OCI-LY3 (cell line): ENCODE results near the gene IKZF2.

Source experiments
- EZH2phosphoT487 ChIP-seq: fragments of 200-600 bp; shearing (Covaris generic); IDR thresholded peaks from 2 replicates; pipeline ENCODE4 v1.6.1; 2018; ENCODE audit warnings: antibody characterized with exemption, mixed run types, low read depth
- TF ChIP-seq, protein P1 (sequence below): fragments of 200-600, 300-600 bp; sonication (generic); IDR thresholded peaks from 2 replicates; pipeline ENCODE4 v1.5.1; 2014; ENCODE audit warnings: antibody characterized with exemption, low read length, low read depth

DNA sequence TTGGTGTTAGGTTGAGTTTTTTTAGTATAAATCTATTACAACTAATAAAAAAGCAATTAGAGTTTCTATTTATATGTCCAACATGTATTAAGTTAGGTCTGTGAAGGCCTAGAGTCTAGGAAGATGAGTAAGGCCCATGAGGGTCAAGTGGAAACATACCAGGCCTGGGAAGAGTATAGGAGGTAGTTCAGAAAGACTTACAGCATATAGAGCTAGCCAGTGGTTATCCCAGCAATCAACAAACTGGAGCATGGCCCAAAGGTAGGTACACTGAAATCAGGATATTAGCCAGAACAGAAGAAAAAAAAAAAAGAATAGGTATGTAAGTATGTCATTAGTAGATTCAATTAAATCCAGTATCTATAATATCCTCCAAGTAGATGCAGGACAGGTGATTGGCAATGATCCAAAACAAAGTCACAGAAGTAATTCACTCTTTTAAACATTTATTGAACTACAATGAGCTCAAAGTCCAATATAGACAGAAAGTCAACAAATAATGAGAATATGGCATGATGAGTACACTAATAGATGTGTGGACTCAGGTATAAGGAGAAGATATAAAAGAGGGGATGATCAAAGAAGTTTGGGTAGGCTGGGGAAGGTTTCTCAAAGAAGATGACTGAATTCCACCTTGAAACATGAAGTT is 70.3 kb downstream of the IKZF2 start:
- TF ChIP-seq, protein P1, sequence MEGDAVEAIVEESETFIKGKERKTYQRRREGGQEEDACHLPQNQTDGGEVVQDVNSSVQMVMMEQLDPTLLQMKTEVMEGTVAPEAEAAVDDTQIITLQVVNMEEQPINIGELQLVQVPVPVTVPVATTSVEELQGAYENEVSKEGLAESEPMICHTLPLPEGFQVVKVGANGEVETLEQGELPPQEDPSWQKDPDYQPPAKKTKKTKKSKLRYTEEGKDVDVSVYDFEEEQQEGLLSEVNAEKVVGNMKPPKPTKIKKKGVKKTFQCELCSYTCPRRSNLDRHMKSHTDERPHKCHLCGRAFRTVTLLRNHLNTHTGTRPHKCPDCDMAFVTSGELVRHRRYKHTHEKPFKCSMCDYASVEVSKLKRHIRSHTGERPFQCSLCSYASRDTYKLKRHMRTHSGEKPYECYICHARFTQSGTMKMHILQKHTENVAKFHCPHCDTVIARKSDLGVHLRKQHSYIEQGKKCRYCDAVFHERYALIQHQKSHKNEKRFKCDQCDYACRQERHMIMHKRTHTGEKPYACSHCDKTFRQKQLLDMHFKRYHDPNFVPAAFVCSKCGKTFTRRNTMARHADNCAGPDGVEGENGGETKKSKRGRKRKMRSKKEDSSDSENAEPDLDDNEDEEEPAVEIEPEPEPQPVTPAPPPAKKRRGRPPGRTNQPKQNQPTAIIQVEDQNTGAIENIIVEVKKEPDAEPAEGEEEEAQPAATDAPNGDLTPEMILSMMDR = no peak
- TF ChIP-seq EZH2phosphoT487 = no peak
